Kasumi-1 (cell line): ENCODE data around the gene ADARB2.
A peak's percentile ranks its signal among the peaks of the same experiment; 100 is the strongest.

Source experiments
- DNase-seq, 2 experiments: peaks; one replicate each; lab custom pipeline; 2025; lab: John Stamatoyannopoulos, UW

The ADARB2 gene

DNA sequence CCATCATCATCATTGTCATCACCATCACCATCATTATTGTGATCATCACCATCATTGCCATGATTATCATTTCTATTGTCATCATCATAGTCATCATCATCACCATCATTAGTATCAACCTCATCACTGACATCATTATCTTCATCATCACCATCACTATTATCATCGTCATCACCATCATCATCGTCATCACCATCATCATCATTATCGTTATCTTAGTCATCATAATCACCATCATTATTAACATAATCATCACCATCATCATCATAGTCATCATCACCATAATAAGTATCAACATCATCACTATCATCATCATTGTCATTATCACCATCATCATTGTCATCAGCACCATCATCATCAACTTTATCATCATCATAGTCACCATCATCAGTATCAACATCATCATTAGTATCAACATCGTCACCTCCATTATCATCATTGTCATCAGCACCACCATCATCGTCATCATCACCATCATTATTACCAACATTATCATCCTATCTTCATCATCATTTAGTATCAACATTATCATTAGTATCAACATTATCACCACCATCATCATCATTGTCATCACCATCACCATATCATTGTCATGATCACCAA is 241.3 kb downstream of the ADARB2 start:
- DNase-seq: no peak

DNA sequence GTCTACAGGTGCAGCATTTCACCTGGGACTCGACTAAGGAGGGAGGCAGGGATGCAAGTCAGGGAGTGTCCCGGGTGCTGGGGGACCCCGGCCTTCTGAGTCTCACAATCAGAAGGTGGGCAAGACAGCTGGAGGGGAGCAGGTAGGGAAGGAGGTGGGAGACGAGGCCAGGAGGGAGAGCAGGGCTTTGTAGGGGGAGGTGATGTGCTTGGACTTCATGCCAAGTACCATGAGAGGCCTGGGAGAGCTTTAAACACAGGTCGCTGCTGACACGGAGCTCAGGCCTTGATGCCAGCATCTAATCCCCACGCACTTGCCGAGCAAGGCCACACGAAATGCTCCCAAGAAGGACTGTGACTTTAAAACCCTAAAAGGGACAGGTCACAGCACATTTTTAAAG is 244.7 kb downstream of the ADARB2 start:
- no peak for DNase-seq

DNA sequence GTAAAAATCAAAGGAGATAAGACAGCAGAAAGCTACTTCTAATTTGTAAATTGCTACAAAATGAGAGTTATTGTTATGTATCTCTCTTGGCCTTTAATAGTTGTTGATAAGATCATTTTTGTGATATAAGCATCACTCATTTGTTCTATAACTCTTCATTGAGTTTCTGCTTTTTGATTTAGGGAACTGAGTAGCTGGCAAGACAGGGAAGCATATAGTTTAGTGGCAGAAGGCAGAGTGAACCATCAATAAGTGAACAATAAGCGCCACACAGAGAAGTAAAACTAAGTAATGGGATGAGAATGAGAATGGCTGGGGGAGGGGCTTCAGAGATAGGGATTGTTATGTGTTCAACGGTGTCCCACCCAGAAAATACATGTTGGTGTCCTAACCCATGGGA is 245.4 kb downstream of the ADARB2 start:
- peak; percentile 30 to 37 for DNase-seq

DNA sequence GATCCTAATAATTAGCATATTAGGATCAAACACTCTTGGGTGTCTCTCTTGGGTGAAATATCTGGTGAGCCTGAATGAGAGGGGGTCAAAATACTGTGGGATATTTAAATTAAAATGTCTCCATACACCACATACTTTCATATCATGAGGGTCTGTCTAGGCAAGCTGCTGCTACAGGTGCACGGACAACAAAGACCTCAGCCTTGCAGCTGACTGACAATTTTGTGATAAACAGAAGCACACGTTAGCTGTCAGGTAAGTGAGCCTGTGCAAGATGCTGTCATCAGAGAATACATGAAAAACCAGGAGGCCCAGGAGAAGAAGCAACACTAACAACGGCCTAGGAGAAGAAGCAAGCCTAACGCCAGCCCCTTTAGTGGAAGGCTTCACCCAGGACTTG is 247.5 kb downstream of the ADARB2 start:
- DNase-seq: no peak

DNA sequence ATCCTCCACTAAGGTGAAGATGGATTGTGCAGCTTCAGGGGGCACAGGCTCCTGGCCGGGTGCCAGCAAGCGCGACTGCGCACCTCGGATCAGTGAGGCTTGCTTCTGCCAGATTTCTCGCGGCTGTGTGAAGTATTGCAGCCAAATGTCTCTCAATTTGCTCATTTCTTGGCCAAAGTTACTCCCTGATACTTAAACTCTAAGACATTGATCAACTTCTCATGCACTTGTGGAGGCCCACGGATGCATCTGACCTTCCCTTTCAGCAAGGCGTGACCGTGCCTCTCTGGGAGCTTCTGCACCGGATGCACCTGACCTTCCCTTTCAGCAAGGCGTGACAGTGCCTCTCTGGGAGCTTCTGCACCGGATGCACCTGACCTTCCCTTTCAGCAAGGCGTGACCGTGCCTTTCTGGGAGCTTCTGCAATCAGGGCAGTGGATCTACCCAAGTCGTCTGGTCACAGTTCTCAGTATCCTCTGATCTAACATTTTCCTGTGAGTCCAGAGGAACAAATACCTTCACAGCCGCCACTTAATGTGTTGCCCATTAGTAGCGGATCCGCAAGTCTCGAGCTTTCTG is 248.3 kb downstream of the ADARB2 start:
- peak; percentile 98 for DNase-seq

DNA sequence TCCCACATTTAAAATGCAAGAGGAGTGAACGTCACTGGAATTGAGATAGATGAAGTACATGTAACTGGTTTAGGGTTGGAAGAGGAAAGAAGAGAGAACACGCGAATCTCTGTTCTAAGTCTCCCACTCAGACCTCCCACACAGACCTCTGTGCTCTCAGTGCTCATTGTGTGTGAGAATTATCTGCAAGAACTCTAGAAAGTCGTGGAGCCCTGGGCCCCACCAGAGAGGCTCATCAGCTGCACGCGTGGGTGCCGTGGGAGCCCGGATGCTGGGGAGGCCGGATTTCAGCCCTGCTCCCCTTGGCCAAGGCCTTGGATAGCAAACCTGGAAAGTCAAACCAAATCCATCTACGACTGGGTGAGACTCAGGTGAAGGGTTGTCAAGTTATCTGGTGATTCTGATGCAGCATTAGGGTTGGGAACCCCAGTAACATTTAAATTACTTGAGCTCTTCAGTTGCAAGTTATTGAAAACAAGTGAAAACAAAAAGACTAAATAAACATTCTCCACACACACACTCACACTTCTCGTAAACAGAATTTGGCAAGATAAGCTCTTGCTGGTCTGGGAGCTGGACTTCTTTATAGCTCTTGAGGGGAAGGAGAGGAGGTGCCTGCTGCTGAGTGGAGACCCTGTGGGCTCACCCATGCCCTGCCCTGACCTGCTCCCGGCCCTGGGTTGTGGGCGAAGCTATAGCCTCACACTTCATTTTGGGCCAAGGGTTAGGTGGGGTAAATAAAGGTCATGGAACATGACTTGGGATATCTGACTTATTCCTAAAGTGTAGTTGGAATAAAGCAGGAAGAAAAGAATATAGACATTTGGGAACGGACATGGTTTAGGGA is 250.3 kb downstream of the ADARB2 start:
- no peak for DNase-seq

DNA sequence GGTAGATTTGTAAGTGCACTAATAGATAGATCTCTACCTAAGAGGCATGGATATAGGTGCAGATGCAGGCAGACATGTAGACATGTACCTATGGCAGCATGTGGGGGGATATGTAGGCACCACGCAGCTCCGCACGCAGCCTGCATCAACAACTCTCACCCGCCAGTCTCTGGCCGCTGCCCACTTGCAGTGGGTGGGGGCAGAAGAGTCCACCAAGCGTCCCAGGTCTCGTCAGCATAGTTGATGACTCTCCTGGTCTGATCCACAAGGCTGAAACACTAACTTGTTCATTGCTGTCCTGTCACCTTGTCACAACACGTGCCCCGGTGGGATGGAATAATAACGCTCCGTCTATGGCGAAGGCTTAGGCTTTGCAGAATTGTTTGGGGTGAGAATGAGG is 252.0 kb downstream of the ADARB2 start:
- DNase-seq: no peak

DNA sequence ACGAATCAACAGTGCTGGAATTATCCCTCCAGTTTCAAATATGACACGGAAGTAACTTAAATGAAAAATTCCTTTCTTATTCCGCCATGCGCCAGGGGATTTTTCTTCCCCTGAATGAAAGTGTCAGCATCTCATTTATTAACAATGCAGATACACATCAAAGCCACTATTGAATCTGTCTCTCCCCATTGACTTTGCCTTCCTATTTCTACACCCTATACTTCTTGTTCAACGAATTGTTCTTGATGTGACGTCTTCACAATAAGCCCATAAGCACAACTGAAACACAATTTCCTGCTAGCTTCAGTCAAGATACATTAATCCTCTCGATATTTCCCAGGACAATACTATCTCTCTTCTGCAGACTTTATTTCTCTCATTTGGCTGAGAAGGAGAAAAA is 253.5 kb downstream of the ADARB2 start:
- no peak for DNase-seq

DNA sequence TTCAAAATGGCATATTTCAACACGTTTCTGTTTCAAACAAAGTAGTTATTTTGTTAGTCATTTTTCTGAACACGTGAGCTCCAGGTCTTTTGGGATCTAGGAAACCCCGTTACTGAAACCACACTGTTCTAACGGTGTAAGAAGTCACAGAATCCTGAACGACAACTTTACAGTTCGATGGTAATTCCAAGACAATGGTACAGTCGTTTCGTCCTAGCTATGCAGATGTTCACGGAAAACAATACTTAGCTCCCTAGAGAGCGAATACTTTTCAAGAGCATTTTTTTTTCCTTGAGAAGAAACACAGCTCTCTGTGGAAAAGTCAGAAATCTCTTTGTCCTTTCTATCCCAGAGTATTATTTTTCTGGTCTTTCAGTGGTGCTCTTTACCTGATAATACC is 254.1 kb downstream of the ADARB2 start:
- no peak for DNase-seq

DNA sequence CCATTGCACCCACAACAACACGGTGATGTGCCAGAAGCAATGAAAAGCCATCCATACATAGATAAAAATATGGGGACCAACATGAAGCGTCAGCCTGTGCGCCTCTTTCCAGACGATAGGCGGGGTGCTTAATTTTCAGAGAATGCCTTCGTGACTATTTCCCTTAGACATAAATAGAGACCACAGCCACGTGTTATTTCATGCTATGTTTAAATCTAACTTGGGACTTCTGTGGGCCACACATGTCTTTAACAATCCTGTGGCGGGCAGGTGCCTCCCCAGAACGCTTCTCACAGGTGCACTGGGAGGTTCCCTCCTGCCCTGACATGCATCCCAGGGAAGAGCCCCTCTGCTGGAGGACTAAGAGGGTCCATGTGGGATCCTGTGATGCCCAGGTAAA is 259.7 kb downstream of the ADARB2 start:
- DNase-seq: no peak

DNA sequence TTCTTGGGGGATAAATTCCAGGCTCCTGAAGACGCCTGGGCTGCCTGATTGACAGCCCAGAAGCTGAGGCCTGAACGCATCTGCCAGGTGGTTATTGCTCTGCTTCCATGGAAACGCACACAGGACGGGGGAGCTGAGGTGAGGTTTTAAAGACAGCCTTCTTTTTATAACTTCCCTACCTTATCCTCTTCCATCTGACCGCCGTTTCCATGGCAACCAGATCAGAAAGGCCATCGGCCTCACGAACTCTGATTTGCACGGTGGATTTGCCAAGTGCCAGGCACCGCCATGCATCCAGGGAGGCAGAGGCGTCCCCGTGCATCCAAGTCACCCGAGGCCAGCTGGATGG is 260.9 kb downstream of the ADARB2 start:
- no peak for DNase-seq

DNA sequence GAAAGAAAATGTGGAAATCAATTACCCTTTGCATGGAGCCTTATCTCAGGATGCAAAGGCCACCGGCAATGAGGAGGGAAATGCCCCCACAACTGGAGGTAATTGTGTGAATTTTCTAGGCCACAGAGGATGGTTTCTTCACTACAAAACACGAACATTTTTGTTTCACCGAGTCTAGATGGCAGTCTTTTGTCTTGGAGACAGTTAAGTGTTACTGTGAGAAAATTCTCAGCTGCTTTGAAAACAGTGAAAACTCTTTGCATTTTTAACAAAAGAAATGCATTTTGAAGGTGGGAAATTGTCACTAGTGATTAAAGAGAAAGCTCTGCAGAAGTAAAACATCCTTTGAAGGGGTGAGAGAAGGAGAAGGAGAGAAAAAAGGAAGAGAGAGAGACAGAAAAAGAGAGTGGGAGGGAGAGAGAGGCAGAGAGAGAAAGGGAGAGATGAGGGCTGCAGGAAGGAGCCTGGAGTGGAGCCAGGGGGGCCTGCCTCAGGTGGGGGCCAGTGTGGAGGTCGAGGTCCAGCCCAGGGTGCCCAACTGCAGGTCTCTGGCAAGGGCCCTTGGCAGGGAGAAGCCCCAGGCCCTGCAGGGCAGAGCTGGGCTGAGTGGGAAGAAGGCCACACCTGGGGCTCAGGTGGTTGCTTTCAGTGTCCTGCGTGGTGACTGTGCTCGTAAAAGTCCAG is 261.4 kb downstream of the ADARB2 start:
- DNase-seq: no peak

DNA sequence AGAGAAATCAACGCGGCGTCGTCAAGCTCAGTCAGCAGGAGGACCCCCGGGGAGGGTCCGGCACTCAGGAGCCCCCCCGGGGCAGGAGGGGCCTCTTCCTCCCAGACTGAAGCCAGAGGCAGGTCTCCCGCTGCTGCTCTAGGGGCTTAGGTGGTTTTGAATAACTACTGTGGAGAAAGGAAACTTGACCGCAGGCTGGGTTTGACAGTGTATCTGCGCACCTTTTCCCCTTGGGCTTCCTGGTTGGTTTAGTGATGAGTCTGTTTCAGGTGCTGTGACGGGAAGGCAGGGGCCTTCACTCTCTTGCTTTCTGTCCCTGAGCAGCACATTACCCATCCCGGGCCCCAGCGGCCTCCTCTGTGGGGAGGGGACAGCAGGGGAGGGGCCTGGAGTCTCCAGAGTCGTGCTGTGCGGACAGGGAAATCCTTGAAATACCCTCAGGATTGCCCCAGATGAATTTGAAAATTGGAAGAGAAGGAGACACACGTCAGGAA is 262.2 kb downstream of the ADARB2 start:
- DNase-seq: no peak

DNA sequence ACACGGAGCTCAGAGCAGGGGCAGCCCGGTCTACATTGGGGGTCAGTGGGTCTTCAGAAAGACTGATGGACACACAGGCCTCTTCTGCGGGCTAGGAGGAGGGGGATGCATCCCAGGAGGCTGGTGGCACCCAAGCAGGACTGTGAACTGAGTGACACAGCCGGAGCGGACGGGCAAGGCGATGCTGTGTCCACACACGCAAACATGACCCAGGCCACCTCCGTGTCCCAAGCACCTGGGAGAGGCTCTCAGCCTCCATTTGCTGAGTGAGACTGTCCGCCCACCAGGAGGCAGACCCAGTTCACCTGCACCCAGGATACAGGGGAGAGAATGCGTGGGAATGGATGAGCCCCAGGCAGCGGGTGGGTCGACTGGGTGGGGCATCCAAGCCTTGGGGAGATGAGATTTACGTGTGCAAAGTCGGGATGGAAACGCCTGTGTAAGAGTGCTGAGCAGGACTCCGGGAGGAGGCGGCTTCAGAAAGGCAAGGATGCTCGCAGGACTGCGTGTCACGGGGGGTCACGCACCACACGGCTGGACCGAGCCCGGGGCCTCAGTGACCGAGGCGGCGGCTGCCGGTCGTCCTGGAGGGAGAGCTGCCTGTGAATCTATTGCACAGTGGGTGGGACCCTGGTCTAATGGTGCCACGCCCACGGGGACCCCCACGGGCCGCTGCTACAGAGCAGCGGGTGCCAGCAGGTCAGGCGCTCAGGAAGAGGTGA is 262.8 kb downstream of the ADARB2 start:
- no peak for DNase-seq

DNA sequence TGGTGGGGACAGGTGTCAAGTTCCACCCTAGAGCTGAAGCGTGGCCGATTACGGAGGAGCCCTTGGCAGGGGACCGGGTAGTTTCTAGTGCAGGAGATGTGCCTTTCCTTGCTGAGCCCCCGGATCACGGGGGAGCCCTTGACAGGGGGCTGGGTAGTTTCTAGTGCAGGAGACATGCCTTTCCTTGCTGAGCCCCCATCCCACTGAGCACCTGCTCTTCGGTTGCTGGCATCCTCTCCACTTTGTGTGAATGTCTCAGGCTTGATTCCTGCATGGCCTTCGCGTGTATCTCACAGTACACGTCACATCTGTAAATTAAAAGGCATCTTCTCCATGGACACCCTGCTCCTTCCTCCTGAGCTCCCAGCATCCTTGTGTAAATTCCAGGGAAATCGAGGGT is 263.5 kb downstream of the ADARB2 start:
- no peak for DNase-seq

DNA sequence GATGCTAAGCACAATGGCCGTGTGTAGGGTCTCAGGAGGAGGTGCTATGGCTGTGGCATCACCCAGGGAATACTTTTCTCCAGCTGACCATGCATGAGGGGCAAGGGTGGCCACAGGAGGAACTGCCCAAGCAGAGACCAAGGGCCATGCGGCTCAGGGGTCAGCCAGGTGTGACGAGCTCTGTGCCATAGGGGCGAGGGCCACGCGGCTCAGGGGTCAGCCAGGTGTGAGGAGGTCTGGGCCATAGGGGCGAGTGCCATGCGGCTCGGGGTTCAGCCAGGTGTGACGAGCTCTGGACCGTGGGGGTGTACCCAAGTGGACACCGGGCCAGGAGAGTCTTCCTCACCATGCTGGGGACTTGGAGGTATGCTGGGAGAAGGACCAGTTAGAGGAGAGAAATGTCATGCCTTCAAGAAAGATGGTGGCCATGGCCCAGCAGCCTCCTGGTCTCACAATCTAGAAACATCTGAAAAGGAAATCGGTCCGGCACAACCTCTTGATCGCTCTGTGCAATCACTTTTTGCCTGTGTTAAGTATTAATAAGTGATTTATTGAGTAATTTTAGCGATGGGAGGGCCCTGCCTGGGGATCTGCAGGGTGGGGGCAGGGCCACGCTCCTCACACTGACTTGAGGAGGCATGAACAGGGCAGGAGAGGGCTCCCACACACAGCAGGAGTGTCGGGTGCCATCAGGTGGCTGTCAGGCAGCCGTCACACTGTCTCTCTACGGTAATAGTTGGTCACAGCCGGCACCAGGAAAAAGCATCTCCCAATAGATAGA is 265.0 kb downstream of the ADARB2 start:
- no peak for DNase-seq

DNA sequence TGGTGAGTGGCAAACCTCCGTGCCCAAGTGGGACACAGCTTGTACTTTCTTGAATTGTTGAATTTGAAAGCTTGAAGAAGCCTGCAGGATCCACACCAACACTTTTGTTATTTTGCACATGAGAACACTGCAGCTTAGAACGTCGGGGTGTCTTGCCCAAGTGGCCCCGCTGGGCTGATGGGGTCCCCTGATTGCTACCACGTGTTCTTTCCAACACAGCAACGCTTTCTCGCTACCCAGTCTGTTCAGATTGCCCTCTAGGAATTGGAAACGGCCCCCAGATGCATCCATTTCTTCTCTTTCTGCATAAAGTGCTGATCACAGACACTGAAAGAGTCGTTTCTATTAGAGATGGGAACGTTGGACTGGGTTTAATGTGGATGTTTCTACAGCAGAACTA is 268.5 kb downstream of the ADARB2 start:
- DNase-seq: no peak

DNA sequence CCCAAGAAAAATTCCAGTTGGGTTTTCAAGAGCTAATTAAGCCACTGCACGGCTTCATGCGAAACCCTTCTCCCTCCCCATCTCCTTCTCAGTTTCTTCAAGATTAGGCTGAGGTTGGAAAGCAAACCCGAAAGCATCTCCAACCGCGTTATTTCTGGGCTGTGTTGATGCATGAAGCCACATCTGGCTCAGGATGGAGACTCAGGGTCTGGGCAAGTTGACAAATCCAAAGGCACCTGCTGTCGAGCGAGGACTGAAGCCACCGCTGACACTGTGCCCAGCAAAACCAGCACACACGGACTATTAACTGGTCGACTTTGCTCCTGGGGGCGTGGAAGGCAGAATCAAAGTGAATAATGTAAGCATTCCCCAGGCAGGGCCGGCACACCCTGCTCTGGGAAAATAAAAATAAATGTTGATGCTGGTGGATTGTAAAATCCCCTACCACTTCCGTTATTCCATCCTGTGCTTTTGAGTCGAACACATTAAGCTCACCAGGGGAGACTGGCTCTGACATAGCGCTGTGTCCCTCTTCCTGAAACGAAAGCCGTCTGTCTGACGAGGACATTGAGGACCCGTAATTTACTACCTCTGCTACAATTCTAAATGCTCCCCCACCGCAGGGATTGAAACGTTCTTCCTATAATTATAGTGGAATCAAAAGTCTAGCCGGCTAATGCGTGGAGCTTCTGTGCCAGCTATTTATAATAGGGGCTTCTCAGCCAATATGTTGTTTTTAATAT is 269.8 kb downstream of the ADARB2 start:
- DNase-seq: no peak

DNA sequence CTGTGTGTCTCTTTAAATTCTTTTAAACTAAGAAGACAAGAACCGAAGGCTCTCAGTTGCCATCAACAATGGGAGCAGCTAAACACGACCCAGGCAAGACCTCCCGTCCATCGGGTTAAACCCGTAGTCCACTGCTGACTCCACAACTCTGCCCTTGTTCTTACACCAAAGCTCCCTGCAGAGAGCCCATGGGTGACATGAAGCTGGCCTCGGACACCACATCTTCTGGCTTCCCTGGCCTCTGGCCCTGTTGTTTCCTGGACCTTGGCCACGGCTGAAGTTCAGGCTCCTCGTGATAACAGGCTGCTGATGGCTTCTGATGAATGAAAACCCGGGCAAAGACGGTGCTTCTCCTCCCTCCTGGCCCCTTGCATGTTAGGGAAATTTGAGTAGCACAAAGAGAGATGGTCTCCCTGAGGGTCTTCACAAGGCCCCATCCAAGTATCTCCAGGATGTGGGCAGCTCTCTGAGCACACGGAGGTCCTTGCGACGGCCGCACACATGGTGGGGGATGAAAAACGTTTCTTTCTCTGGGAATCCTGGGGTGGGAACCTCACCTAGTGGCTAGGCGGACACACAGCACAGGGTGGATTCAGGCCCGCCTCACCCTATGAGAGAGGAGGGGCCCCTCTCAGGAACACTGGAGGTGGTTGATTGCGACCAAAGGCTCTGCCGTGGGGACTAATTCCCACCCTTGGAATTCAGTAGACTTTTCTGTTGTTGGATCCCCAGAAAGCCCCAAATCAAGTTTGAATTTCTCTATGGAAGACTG is 271.1 kb downstream of the ADARB2 start:
- DNase-seq: no peak

DNA sequence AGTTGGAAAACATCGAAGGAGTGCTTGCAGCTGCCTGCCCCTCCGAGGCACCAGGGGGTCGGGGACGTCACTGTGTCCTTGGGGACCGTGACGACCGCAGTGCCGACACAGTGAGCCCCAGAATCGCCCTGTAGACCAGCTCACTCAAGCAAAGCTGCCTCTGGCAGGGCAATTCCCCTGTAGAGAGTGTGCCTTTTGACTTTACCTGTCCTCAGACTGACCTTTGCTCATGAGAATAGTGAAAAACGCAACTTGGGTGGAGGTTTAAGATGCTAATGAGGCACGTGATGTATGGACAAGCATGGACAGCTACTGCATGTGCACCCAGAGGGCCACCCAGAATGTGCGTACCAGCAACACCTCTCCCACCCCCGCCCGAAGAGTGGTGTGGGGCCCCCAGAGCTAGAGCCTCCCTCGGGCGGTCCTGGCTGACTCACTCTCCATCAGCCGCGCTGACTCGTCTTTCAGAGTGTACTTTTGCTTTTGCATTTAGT is 271.9 kb downstream of the ADARB2 start:
- no peak for DNase-seq
